Activated CD8-positive, alpha-beta memory T cell treated with anti-CD3 and anti-CD28 coated beads, Interleukin-2, amount 10 ng/mL, durations not matched to agents 7 days and 5 days (primary cell): Measurements from ENCODE around the gene ADARB2. TPM values are rescaled to one million over a fixed set of nuclear protein-coding genes. Genes with fewer than 3 reads are reported as not detected.
"Not testable (repeated sequence)": the region's sequence is repeated elsewhere in the genome, so short reads cannot be mapped to it uniquely, and the experiment has no call there.

Experiments
- ATAC-seq: fragments of 150-1000 bp; cut with Tn5 transposase; one replicate; pipeline ENCODE4 v1.10.0; 2021; ENCODE audit warnings: moderate library complexity
- CTCF ChIA-PET: fragments of 350-600 bp; sonication (Branson Sonifier 250); formaldehyde crosslinking; loops from one replicate; lab custom pipeline; 2021; ENCODE audit warnings: antibody characterized with exemption; lab: Charles Lee
- DNase-seq: peaks from one replicate; pipeline ENCODE4 v3.0.0-alpha.2; 2020
- H3K27ac Mint-ChIP-seq: one replicate; pipeline ENCODE4 v1.8.0; 2021; ENCODE audit warnings: mild to moderate bottlenecking, mixed read lengths
- H3K27me3 Mint-ChIP-seq: one replicate; pipeline ENCODE4 v1.8.0; 2021; ENCODE audit warnings: mixed read lengths
- H3K36me3 Mint-ChIP-seq: one replicate; pipeline ENCODE4 v1.8.0; 2021; ENCODE audit warnings: mild to moderate bottlenecking, mixed read lengths
- H3K4me1 Mint-ChIP-seq: one replicate; pipeline ENCODE4 v1.8.0; 2021; ENCODE audit warnings: mixed read lengths
- H3K4me3 Mint-ChIP-seq: one replicate; pipeline ENCODE4 v1.8.0; 2021; ENCODE audit warnings: mild to moderate bottlenecking, moderate library complexity, mixed read lengths
- H3K9me3 Mint-ChIP-seq: one replicate; pipeline ENCODE4 v1.8.0; 2022; ENCODE audit warnings: low read depth, mixed read lengths
- total RNA-seq, 2 experiments: library from RNA; stranded (reverse); gene quantifications; one replicate each; pipeline ENCODE4 v1.2.3, GENCODE V29; 2021

Gene ADARB2
- total RNA-seq = not detected

DNA sequence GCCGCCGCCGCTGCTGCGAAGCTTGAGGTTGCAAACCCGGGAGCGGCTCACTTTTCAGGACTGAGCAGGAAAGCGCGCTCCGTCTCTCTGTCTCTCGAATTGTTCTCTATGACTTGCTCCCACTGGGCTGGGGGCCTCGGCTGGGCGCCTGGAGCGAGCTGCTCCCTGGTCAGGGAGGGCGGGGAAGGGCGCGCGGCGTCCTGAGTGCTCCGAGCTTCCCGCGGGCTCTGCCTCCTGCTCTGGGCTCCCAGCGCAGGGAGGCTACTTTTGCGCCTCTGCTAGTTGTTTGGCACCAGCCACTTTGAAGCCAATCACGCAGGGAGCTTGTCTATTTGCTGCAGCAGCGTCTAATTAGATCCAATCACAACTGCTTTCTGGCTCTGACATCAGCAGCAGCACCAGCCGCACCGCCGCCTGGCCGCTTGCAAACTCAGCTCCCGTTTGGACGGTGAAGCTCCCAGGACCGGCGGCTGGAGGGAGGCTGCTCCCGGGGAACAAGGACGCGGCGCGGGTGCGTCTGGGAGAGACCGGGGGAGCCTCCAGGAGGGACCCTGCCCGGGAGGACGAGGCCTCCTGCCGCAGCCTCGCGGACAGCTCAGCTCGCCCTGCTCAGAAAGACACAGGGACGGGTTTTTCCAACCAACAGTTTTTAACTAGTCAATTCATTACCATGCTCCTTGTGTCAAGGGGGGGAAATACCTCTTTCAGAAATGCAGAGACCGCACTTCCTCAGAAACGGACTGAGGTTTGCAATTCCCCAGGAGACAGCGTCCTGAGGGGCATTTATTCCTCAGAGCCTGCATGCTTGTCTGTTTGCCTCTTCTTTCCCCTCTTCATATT is at the start of gene ADARB2:
Gene ADARB2 (minus strand): TSS at position 304 of the 840 bp plus-strand sequence.
- no peaks in the 10 kb centered on the region for H3K9me3 Mint-ChIP-seq
- no peaks in the 10 kb centered on the region for H3K4me1 Mint-ChIP-seq
- H3K27ac Mint-ChIP-seq = no peak within 1 kb of the TSS
- DNase-seq (no peak), ATAC-seq (no peak)
- H3K36me3 Mint-ChIP-seq = no peaks in the 10 kb centered on the region
- CTCF ChIA-PET = no interaction called here
- H3K4me3 Mint-ChIP-seq = no peak within 1 kb of the TSS
- H3K27me3 Mint-ChIP-seq = peaks cover 70% of the 10 kb centered on the region

DNA sequence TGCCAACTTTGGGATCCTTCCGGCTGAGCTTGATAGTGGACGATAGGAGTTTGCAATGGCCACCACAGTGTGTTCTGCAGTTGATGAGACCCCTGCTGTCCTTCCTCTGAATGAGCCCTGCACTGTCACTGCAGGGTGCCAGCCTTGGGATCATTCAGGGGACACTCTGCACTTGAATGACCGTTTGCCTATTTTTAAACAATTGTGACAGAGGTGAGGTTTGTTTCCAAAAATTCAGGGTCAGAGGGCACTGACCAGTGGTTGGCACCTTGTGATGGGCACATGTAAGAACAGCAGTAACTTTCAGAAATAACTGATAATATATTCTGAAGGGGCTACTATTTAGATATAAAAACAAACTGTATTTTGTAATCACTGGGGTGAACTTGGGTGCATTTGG is 48.5 kb upstream of the ADARB2 start:
- DNase-seq (no peak), ATAC-seq (no peak)
- Mint-ChIP-seq H3K4me1 (no peaks in the 10 kb centered on the region), H3K27me3 (no peaks in the 10 kb centered on the region), H3K4me3 (no peak overlapping the region), H3K27ac (no peak overlapping the region), H3K9me3 (no peaks in the 10 kb centered on the region), H3K36me3 (no peaks in the 10 kb centered on the region)
- CTCF ChIA-PET = interaction anchor here (1.3 kb wide), 1 partner anchor 11 kb away, joined by 4 read pairs; no protein-coding TSS in a partner anchor

GRCh38 chr10:1782841-1783240 is 45.5 kb upstream of the ADARB2 start:
- CTCF ChIA-PET = no interaction called here
- no peak overlapping the region for H3K4me3 Mint-ChIP-seq
- H3K27ac Mint-ChIP-seq = no peak overlapping the region
- ATAC-seq (no peak), DNase-seq (no peak)
- H3K27me3 Mint-ChIP-seq = no peaks in the 10 kb centered on the region
- no peaks in the 10 kb centered on the region for H3K9me3 Mint-ChIP-seq
- H3K4me1 Mint-ChIP-seq = no peaks in the 10 kb centered on the region
- H3K36me3 Mint-ChIP-seq = no peaks in the 10 kb centered on the region

DNA sequence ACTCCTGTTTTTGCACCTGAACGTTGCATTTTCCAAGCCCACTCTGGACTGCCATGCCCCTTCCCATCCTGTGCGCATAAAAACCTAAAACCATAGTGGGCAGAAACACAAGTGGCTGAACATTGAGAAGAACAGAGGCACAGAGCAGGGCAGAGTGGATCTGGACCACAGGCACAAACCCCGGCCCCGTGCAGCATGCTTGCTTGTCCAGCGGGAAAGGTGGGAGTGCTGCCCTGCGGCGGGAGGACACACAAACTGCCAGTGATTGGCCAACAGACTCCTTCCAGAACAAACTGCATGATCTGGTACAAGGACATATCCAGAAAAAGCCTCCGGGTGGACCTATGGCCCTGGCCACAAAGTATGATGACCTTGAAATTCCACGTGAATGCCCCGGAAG is 42.5 kb upstream of the ADARB2 start:
- CTCF ChIA-PET = no interaction called here
- no peaks in the 10 kb centered on the region for H3K36me3 Mint-ChIP-seq
- H3K4me1 Mint-ChIP-seq = no peaks in the 10 kb centered on the region
- no peak overlapping the region for H3K4me3 Mint-ChIP-seq
- no peaks in the 10 kb centered on the region for H3K27me3 Mint-ChIP-seq
- ATAC-seq (no peak), DNase-seq (no peak)
- no peak overlapping the region for H3K27ac Mint-ChIP-seq
- no peaks in the 10 kb centered on the region for H3K9me3 Mint-ChIP-seq

GRCh38 chr10:1778375-1778969 is 41.1 kb upstream of the ADARB2 start:
- no peak for DNase-seq
- Mint-ChIP-seq H3K9me3 (no peaks in the 10 kb centered on the region), H3K27ac (no peak overlapping the region), H3K27me3 (no peaks in the 10 kb centered on the region), H3K4me1 (no peaks in the 10 kb centered on the region), H3K4me3 (no peak overlapping the region), H3K36me3 (no peaks in the 10 kb centered on the region)
- no peak for ATAC-seq
- CTCF ChIA-PET = no interaction called here

- ATAC-seq (no peak), DNase-seq (no peak)
- no peaks in the 10 kb centered on the region for H3K27me3 Mint-ChIP-seq
- no peak overlapping the region for H3K27ac Mint-ChIP-seq
- H3K9me3 Mint-ChIP-seq = no peaks in the 10 kb centered on the region
- no peak overlapping the region for H3K4me3 Mint-ChIP-seq
- no peaks in the 10 kb centered on the region for H3K36me3 Mint-ChIP-seq
- CTCF ChIA-PET = no interaction called here
- no peaks in the 10 kb centered on the region for H3K4me1 Mint-ChIP-seq
Measured at GRCh38 chr10:1776127-1776662, 38.9 kb upstream of the ADARB2 start.

- no peaks in the 10 kb centered on the region for H3K36me3 Mint-ChIP-seq
- H3K4me1 Mint-ChIP-seq = no peaks in the 10 kb centered on the region
- H3K9me3 Mint-ChIP-seq = no peaks in the 10 kb centered on the region
- H3K27ac Mint-ChIP-seq = no peak overlapping the region
- DNase-seq (no peak), ATAC-seq (no peak)
- CTCF ChIA-PET = no interaction called here
- no peaks in the 10 kb centered on the region for H3K27me3 Mint-ChIP-seq
- no peak overlapping the region for H3K4me3 Mint-ChIP-seq
Measured at GRCh38 chr10:1774796-1775195, 37.5 kb upstream of the ADARB2 start.

DNA sequence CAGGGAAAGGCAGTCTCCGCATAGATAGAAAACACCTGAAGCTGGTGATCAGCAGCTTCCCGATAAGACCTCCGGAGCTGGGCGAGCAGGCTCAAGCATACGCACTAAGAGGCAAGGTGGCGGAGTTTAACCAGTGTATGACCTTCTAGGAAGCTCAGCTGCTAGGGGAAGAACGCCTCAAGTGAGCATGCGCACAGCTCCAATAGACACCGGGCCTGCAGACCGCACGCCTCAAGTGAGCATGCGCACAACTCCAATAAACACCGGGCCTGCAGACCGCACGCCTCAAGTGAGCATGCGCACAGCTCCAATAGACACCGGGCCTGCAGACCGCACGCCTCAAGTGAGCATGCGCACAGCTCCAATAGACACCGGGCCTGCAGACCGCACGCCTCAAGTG is 35.9 kb upstream of the ADARB2 start:
- DNase-seq, H3K4me3 Mint-ChIP-seq, CTCF ChIA-PET, ATAC-seq, H3K27me3 Mint-ChIP-seq, H3K36me3 Mint-ChIP-seq, H3K9me3 Mint-ChIP-seq, H3K27ac Mint-ChIP-seq, H3K4me1 Mint-ChIP-seq: not testable (repeated sequence)

DNA sequence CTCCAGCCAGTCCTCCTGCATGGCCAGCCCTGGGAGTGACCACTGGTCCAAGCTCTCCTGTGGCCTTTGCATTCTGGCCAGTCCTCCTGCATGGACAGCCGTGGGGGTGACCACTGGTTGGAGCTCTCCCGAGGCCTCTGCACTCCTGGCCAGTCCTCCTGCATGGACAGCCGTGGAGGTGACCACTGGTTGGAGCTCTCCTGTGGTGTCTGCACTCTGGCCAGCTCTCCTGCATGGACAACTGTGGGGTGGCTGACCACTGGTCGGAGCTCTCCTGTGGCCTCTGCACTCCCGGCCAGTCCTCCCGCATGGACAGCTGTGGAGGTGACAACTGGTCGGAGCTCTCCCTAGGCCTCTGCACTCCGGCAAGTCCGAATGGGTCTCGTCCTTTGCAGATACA is 28.7 kb upstream of the ADARB2 start:
- no peak for DNase-seq
- H3K4me1 Mint-ChIP-seq = no peaks in the 10 kb centered on the region
- no peak overlapping the region for H3K4me3 Mint-ChIP-seq
- H3K27ac Mint-ChIP-seq = no peak overlapping the region
- H3K9me3 Mint-ChIP-seq = no peaks in the 10 kb centered on the region
- no peaks in the 10 kb centered on the region for H3K36me3 Mint-ChIP-seq
- H3K27me3 Mint-ChIP-seq = no peaks in the 10 kb centered on the region
- CTCF ChIA-PET = no interaction called here
- ATAC-seq = no peak

- Mint-ChIP-seq H3K9me3 (no peaks in the 10 kb centered on the region), H3K4me3 (no peak overlapping the region), H3K27me3 (no peaks in the 10 kb centered on the region), H3K27ac (no peak overlapping the region), H3K36me3 (no peaks in the 10 kb centered on the region), H3K4me1 (no peaks in the 10 kb centered on the region)
- ATAC-seq (no peak), DNase-seq (no peak)
- CTCF ChIA-PET = no interaction called here
Measured at GRCh38 chr10:1762076-1762475, 24.8 kb upstream of the ADARB2 start.

GRCh38 chr10:1754506-1755153 is 17.3 kb upstream of the ADARB2 start:
- ATAC-seq (no peak), DNase-seq (no peak)
- Mint-ChIP-seq H3K27ac (no peak overlapping the region), H3K4me1 (no peaks in the 10 kb centered on the region), H3K36me3 (no peaks in the 10 kb centered on the region), H3K9me3 (peaks cover 4% of the 10 kb centered on the region), H3K27me3 (no peaks in the 10 kb centered on the region), H3K4me3 (no peak overlapping the region)
- CTCF ChIA-PET = no interaction called here

GRCh38 chr10:1752153-1752552 is 14.8 kb upstream of the ADARB2 start:
- Mint-ChIP-seq H3K4me3 (no peak overlapping the region), H3K36me3 (no peaks in the 10 kb centered on the region), H3K9me3 (peaks cover 6% of the 10 kb centered on the region), H3K27me3 (no peaks in the 10 kb centered on the region), H3K4me1 (no peaks in the 10 kb centered on the region), H3K27ac (no peak overlapping the region)
- CTCF ChIA-PET = no interaction called here
- no peak for DNase-seq
- ATAC-seq = no peak

- H3K4me3 Mint-ChIP-seq = no peak overlapping the region
- H3K4me1 Mint-ChIP-seq = no peaks in the 10 kb centered on the region
- no peaks in the 10 kb centered on the region for H3K36me3 Mint-ChIP-seq
- H3K27ac Mint-ChIP-seq = no peak overlapping the region
- ATAC-seq = no peak
- peaks cover 6% of the 10 kb centered on the region for H3K9me3 Mint-ChIP-seq
- CTCF ChIA-PET = no interaction called here
- no peaks in the 10 kb centered on the region for H3K27me3 Mint-ChIP-seq
- DNase-seq = no peak
Measured at GRCh38 chr10:1747590-1748157, 10.3 kb upstream of the ADARB2 start.
